ENCODE results near the gene NNMT. TPM values are rescaled to one million over a fixed set of nuclear protein-coding genes. Genes with fewer than 3 reads are reported as not detected.

The NNMT gene
- total RNA-seq, 1 experiment from 2014 or later: not detected

GRCh38 chr11:114317787-114318137 lies 21.6 kb downstream of the NNMT start:
- H4K20me1 ChIP-seq (ENCODE audit: insufficient read depth): no peaks in the 10 kb centered on the region
- DNase-seq (ENCODE audit: low read depth, low spot score) (peak; percentile 13), ATAC-seq (peak; percentile 77)
- H3K4me2 ChIP-seq (ENCODE audit: low read length): no peak overlapping the region
- ChIA-PET RAD21 (ENCODE audit: low non-redundant PET in 1 of 2, low total read pairs in 2 of 2, uncharacterized antibody in 2 of 2, unreplicated experiment in 2 of 2) (no interaction called here), CTCF (no interaction called here), POLR2A (no interaction called here)
- H2AFZ ChIP-seq (ENCODE audit: low read depth, low read length, poor library complexity, severe bottlenecking): no peak overlapping the region
- TF ChIP-seq YY1 (IDR thresholded peaks at IDR 0.05; ENCODE audit: extremely low read depth, insufficient replicate concordance, low read depth, low read length): no peak
- TF ChIP-seq REST (IDR thresholded peaks at IDR 0.05; ENCODE audit: low read depth): no peak
- TF ChIP-seq POLR2AphosphoS5 (IDR thresholded peaks at IDR 0.05; ENCODE audit: low read depth, low read length): no peak
- no peak for TF ChIP-seq EGR1 (IDR thresholded peaks at IDR 0.05; ENCODE audit: low read depth)
- TF ChIP-seq ZBTB33 (IDR thresholded peaks at IDR 0.05; ENCODE audit: extremely low read depth, insufficient replicate concordance, low read length): no peak
- TF ChIP-seq ATF3 (IDR thresholded peaks at IDR 0.05): no peak
- no peak for TF ChIP-seq CEBPB (IDR thresholded peaks at IDR 0.05; ENCODE audit: low read depth)
- TF ChIP-seq CTCF (IDR thresholded peaks at IDR 0.05 in 2 of 3, conservative IDR thresholded peaks at IDR 0.05 in 1 of 3; ENCODE audit: borderline replicate concordance in 1 of 3, insufficient read depth in 1 of 3, low read depth in 2 of 3, low read length in 2 of 3): peak; percentile 27 to 48 (median 45); a peak in 5 of 6 replicates
- peak; percentile 52 for TF ChIP-seq MAX (IDR thresholded peaks at IDR 0.05)
- peak; percentile 51 for TF ChIP-seq RAD21 (IDR thresholded peaks at IDR 0.05; ENCODE audit: low read depth)
- peaks cover 28% of the 10 kb centered on the region for H3K27me3 ChIP-seq (ENCODE audit: insufficient read depth, low read length)
- H3K9ac ChIP-seq (ENCODE audit: low read length): no peak overlapping the region
- H3K4me1 ChIP-seq (ENCODE audit: control insufficient read depth in 1 of 2, insufficient read depth in 2 of 2, low read length in 2 of 2): no peaks in the 10 kb centered on the region
- no TSS peak for BruUV-seq (replicated peaks)
- intact Hi-C loops (cut with micrococcal nuclease): no loop called here
- H3K79me2 ChIP-seq (ENCODE audit: insufficient read depth, low read length): no peaks in the 10 kb centered on the region
- no peak overlapping the region for H3K4me3 ChIP-seq (replicated peaks in 1 of 2; ENCODE audit: low read depth in 1 of 2, low read length in 2 of 2)
- H3K36me3 ChIP-seq (ENCODE audit: control insufficient read depth in 1 of 2, insufficient read depth in 2 of 2, low read length in 2 of 2): no peaks in the 10 kb centered on the region
- H3K9me3 ChIP-seq (ENCODE audit: control insufficient read depth in 1 of 2, insufficient read depth in 1 of 2, low read depth in 1 of 2, low read length in 2 of 2): no peaks in the 10 kb centered on the region
- no peak overlapping the region for H3K27ac ChIP-seq (ENCODE audit: low read depth, low read length)
- H3K9me2 ChIP-seq (ENCODE audit: insufficient read depth): no peaks in the 10 kb centered on the region

Measured in HCT116 (cell line).